ENCODE data around the gene TRIM41. TPM values are rescaled to one million over a fixed set of nuclear protein-coding genes. Genes with fewer than 3 reads are reported as not detected.
A peak's percentile ranks its signal among the peaks of the same experiment; 100 is the strongest.

Gene TRIM41
- polyA plus RNA-seq, 1 of the 3 experiments (the other 2 are of a cell fraction) = 35.9 TPM

DNA sequence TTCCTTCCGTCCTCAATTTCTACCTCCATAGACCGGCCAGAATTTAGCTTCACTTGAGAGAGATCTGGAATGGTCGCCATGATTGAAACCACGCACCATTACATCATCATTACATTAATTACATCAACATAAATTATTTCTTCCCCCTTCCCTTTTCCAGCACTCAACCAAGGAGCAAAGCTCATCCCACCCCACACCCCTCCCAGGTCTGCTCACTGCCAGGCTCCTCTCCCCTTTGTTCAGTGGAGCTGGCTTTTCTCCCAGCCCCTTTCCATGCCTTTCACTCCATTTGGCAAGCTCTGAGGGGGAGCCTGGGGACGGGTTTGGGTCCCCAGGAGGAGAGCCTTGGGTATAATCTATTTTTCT lies 12.2 kb downstream of the TRIM41 start:
- Histone ChIP-seq H3K79me2 (ENCODE audit: insufficient read depth) (peaks cover 25% of the 10 kb centered on the region), H3F3A (replicated peaks; ENCODE audit: insufficient read depth) (peaks cover 70% of the 10 kb centered on the region), H3K9me2 (no peaks in the 10 kb centered on the region), H3K36me3 (replicated peaks in 1 of 2; ENCODE audit: control insufficient read depth in 1 of 2, insufficient read depth in 2 of 2, low read length in 1 of 2) (peaks cover 57 to 88% of the 10 kb centered on the region in 2 experiments), H3K9me3 (no peaks in the 10 kb centered on the region), H3K27me3 (ENCODE audit: insufficient read depth) (no peaks in the 10 kb centered on the region), H4K20me1 (ENCODE audit: insufficient read depth) (peaks cover 45% of the 10 kb centered on the region), H3K27ac (ENCODE audit: low read depth in 2 of 2, low read length in 1 of 2) (peak overlapping the region; percentile 40 to 57), H2AFZ (ENCODE audit: low read depth) (no peak overlapping the region), H3K9ac (no peak overlapping the region), H3K4me2 (no peak overlapping the region), H3K4me3 (ENCODE audit: low read depth in 2 of 2, low read length in 1 of 2) (no peak overlapping the region), H3K4me1 (ENCODE audit: control insufficient read depth in 1 of 2, insufficient read depth in 2 of 2, low read depth in 1 of 2, low read length in 1 of 2) (peaks cover 0 to 15% of the 10 kb centered on the region in 2 experiments; a peak in 1 of 4 replicates)
- no peak for TF ChIP-seq USF1 (IDR thresholded peaks at IDR 0.05; ENCODE audit: borderline replicate concordance, low read depth)
- no peak for TF ChIP-seq USF2 (IDR thresholded peaks at IDR 0.05; ENCODE audit: borderline replicate concordance, low read depth, low read length)
- no peak for TF ChIP-seq SIN3A (IDR thresholded peaks at IDR 0.05; ENCODE audit: borderline replicate concordance, low read depth, low read length)
- WGBS (ENCODE audit: low lambda C conversion rate) = 81% methylated on average over 5 of the region's 5 CpGs
- ChIA-PET POLR2A (interaction anchor here (1.0 to 2.8 kb wide), 7 partner anchors 8 to 47 kb away, joined by 3 to 29 read pairs (median 9); partner anchors contain the start of genes RACK1 and TRIM41), CTCF (interaction anchor here (0.9 kb wide), 2 partner anchors 12 to 24 kb away, joined by 3 read pairs; no protein-coding TSS in a partner anchor)
- DNase-seq = peak; percentile 50

DNA sequence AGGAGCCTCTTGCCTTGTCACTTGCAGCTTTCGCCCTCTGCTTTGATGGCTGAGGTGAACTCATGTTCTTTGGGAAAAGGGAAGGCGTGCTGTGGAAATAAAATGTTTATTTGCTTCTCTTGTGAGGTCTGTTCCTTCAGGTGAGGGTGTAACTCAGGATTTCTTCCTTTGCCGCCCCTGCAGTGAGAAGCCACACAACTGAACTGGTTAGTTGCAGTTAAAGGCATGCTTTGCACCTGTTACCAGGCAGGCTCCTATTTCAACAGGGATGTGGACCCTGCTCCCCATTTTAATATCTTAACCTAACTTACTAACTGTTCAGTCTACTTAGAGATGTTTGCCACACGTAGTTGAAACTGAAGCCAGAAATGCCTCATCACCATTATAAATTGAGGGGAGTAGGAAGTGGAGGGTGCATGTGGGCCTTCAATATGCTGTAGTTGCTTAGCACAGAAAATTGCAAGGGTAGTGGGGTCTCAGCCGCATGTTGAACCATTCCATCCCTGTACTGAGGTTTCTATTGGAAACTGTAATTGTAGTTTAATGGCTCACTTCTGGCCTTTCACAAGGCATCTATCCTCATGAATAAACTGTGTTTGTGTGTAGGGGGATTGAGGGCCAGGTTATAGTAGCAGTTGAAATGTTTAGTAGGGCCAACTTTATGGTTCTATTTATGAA lies 12.7 kb downstream of the TRIM41 start:
- POLR2A ChIA-PET = interaction anchor here (1.0 to 2.8 kb wide), 8 partner anchors 8 to 46 kb away, joined by 3 to 29 read pairs (median 8); partner anchors contain the start of genes RACK1 and TRIM41
- Histone ChIP-seq H3K4me1 (ENCODE audit: control insufficient read depth in 1 of 2, insufficient read depth in 2 of 2, low read depth in 1 of 2, low read length in 1 of 2) (peaks cover 0 to 15% of the 10 kb centered on the region in 2 experiments; a peak in 1 of 4 replicates), H3K27me3 (ENCODE audit: insufficient read depth) (no peaks in the 10 kb centered on the region), H3K4me2 (no peak overlapping the region), H3K9ac (no peak overlapping the region), H3K9me2 (no peaks in the 10 kb centered on the region), H3F3A (replicated peaks; ENCODE audit: insufficient read depth) (peaks cover 73% of the 10 kb centered on the region), H3K36me3 (replicated peaks in 1 of 2; ENCODE audit: control insufficient read depth in 1 of 2, insufficient read depth in 2 of 2, low read length in 1 of 2) (peaks cover 61 to 84% of the 10 kb centered on the region in 2 experiments), H3K79me2 (ENCODE audit: insufficient read depth) (peaks cover 30% of the 10 kb centered on the region), H3K4me3 (ENCODE audit: low read depth in 2 of 2, low read length in 1 of 2) (no peak overlapping the region), H4K20me1 (ENCODE audit: insufficient read depth) (peaks cover 50% of the 10 kb centered on the region), H3K27ac (ENCODE audit: low read depth in 2 of 2, low read length in 1 of 2) (peak overlapping the region; percentile 40 to 57), H2AFZ (ENCODE audit: low read depth) (no peak overlapping the region), H3K9me3 (no peaks in the 10 kb centered on the region)
- WGBS (ENCODE audit: low lambda C conversion rate) = 78% methylated on average over 5 of the region's 5 CpGs
- CTCF ChIA-PET = interaction anchor here (0.9 kb wide), 2 partner anchors 12 to 24 kb away, joined by 3 read pairs; no protein-coding TSS in a partner anchor
- TF ChIP-seq POLR2AphosphoS5 (IDR thresholded peaks at IDR 0.05; ENCODE audit: low read depth, low read length) = peak; percentile 27
- no peak for TF ChIP-seq RXRA (IDR thresholded peaks at IDR 0.05; ENCODE audit: borderline replicate concordance, low read depth)
- peak; percentile 25; the same call in 1 of the 2 replicates for TF ChIP-seq FOSL2 (IDR thresholded peaks at IDR 0.05; ENCODE audit: borderline replicate concordance, low read depth)
- no peak for TF ChIP-seq NRF1 (IDR thresholded peaks at IDR 0.05; ENCODE audit: low read depth, low read length)
- TF ChIP-seq, protein P1, sequence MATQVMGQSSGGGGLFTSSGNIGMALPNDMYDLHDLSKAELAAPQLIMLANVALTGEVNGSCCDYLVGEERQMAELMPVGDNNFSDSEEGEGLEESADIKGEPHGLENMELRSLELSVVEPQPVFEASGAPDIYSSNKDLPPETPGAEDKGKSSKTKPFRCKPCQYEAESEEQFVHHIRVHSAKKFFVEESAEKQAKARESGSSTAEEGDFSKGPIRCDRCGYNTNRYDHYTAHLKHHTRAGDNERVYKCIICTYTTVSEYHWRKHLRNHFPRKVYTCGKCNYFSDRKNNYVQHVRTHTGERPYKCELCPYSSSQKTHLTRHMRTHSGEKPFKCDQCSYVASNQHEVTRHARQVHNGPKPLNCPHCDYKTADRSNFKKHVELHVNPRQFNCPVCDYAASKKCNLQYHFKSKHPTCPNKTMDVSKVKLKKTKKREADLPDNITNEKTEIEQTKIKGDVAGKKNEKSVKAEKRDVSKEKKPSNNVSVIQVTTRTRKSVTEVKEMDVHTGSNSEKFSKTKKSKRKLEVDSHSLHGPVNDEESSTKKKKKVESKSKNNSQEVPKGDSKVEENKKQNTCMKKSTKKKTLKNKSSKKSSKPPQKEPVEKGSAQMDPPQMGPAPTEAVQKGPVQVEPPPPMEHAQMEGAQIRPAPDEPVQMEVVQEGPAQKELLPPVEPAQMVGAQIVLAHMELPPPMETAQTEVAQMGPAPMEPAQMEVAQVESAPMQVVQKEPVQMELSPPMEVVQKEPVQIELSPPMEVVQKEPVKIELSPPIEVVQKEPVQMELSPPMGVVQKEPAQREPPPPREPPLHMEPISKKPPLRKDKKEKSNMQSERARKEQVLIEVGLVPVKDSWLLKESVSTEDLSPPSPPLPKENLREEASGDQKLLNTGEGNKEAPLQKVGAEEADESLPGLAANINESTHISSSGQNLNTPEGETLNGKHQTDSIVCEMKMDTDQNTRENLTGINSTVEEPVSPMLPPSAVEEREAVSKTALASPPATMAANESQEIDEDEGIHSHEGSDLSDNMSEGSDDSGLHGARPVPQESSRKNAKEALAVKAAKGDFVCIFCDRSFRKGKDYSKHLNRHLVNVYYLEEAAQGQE (IDR thresholded peaks at IDR 0.05; ENCODE audit: low read depth, low read length) = no peak
- TF ChIP-seq GABPA (IDR thresholded peaks at IDR 0.05; ENCODE audit: low read depth) = no peak
- peak; percentile 6; the same call in 1 of the 2 replicates for TF ChIP-seq TEAD4 (IDR thresholded peaks at IDR 0.05; ENCODE audit: borderline replicate concordance, insufficient read depth)
- peak; percentile 10; the same call in 1 of the 2 replicates for TF ChIP-seq PBX3 (IDR thresholded peaks at IDR 0.05)
- TF ChIP-seq JUND (IDR thresholded peaks at IDR 0.05) = peak; percentile 50
- TF ChIP-seq SIN3A (IDR thresholded peaks at IDR 0.05; ENCODE audit: borderline replicate concordance, low read depth, low read length) = peak; percentile 70; the same call in 1 of the 2 replicates
- no peak for TF ChIP-seq RAD21 (IDR thresholded peaks at IDR 0.05; ENCODE audit: low read length)
- TF ChIP-seq, protein P2, sequence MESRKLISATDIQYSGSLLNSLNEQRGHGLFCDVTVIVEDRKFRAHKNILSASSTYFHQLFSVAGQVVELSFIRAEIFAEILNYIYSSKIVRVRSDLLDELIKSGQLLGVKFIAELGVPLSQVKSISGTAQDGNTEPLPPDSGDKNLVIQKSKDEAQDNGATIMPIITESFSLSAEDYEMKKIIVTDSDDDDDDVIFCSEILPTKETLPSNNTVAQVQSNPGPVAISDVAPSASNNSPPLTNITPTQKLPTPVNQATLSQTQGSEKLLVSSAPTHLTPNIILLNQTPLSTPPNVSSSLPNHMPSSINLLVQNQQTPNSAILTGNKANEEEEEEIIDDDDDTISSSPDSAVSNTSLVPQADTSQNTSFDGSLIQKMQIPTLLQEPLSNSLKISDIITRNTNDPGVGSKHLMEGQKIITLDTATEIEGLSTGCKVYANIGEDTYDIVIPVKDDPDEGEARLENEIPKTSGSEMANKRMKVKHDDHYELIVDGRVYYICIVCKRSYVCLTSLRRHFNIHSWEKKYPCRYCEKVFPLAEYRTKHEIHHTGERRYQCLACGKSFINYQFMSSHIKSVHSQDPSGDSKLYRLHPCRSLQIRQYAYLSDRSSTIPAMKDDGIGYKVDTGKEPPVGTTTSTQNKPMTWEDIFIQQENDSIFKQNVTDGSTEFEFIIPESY (IDR thresholded peaks at IDR 0.05; ENCODE audit: borderline replicate concordance, low read depth) = peak; percentile 73; the same call in 1 of the 2 replicates
- DNase-seq = no peak
